ENCODE measurements around the gene HSP90AA1.

- TF ChIP-seq POLR2AphosphoS5 (IDR thresholded peaks at IDR 0.05) (no peak), POLR2A (IDR thresholded peaks at IDR 0.05) (no peak), CTCF (IDR thresholded peaks at IDR 0.05) (no peak), EP300 (IDR thresholded peaks at IDR 0.05) (no peak)
Measured at GRCh38 chr14:102066041-102066451, 20.8 kb downstream of the HSP90AA1 start.

Measured in suprapubic skin (tissue), 4 donors.